SIG-M5 (cell line): ENCODE data around the gene PLAC1.

Experiments
- DNase-seq: peaks from one replicate; lab custom pipeline; 2025; lab: John Stamatoyannopoulos, UW

The PLAC1 gene, protein sequence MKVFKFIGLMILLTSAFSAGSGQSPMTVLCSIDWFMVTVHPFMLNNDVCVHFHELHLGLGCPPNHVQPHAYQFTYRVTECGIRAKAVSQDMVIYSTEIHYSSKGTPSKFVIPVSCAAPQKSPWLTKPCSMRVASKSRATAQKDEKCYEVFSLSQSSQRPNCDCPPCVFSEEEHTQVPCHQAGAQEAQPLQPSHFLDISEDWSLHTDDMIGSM

DNA sequence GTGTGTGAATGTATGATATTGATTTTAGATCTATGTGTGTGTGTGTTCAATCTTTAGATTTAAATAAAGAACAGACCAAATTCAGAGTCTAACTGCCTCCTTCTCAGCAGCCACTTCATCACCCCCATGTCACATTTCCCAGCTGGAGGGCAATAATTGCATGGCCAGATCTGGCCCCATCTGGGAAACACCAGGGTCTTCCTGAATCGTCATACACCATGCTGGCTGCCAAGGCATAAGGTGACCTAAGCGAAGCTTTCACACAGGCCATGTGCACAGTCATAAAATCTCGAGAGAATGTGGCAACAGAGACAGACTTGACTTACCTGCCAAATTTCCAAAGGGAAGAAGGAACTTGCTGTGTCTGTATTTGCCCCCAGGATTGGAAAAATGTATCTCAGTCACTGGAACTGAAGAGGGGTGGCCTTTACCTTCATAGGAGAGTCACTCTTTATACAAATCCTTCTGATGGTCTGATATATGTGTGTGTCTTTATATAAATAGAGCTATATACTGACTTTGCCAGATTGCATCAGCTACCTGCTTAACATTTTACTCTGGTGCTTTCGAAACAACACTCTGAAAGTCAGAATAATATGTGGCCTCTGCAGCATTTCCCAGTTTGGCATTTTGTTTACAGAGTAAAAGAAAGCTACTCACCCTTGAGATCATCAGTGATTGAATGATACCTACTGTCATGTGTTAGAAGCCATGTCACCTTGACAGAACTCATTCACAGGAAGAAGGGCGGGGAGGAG lies at the start of gene PLAC1:
Gene PLAC1 (minus strand): TSS at position 470 of the 758 bp plus-strand sequence. CDS start 91,789 bp downstream, outside the sequence.
- DNase-seq: no peak

DNA sequence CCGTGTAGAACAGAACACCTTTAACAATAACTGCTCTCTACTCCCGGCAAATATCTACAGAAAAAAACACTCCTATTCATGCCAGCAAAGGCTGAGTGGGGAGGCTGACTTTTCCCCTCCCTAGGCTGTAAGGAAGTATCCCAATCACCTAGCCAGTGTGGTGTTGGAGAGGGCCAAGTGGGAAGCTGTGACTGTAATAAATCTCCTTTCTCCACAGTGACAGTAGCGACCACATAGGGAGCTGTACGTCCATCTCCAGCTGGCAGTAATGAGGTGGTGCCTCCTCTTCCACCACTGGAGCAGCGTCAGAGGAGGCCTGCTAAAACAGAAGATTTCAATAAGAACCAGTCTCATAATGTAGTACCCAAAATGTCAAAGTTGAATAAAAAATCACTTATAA lies 47.9 kb upstream of the PLAC1 start:
- DNase-seq: no peak

DNA sequence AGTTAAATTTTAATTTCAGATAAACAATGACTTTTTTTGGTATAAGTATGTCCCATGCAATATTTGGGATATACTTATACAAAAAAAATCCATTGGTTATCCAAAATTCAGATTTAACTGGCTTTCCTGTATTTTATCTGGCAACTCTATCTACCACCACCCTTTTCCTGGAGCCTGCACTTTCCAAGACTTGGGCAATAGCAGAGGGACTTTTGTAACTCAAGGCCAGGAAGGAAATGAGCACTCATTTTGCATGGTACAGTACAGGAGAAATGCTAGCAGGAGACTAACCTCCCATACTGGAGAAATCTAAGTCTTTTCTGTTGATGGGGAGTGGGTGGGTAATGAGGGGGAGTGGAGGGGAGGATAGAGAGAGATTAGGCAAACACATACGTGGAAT lies 37.7 kb upstream of the PLAC1 start:
- no peak for DNase-seq

DNA sequence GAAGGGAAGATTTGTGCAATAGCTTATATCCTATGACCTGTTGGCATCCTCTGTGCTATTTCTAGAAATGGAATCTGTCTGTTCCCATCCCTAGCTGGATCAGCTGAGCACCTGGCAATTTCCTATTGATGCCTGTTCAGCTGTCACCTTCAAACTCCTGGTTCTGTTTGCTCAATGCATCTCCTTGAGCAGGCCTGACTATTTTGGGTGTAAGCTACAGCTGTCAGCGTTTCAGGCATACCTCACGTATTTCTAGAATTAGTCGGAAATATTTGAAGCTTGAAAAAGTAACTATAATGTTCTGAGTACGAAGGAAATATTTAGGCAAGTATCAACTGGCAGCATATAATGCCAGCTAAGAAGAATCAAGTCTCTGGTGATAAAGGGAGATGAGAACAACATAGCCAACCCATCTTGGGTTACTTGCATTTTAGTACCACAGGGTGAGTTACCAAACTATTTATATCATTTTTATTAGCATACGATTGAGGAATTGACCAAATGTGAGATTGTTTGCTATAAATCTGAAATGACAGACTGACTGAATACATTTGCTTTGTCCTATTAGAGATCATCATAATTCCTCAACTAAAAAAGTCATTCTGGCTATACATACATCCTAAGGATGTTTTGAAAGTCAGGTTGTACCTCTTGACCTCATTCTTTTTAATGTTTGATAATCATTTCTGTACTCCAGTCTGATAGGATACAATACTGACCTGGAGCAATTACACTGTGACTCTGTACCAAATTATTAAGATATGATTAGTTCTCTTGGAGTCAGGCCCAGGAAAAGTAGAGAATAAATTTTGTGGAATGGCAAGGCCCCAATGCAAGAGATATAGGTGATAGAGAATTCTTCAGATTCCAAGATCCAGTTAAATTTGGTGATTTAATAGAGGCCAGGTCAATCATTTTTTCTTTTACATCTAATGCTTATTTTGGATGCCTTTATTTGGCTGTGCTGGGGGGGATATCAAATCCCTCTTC lies 36.4 kb upstream of the PLAC1 start:
- no peak for DNase-seq

DNA sequence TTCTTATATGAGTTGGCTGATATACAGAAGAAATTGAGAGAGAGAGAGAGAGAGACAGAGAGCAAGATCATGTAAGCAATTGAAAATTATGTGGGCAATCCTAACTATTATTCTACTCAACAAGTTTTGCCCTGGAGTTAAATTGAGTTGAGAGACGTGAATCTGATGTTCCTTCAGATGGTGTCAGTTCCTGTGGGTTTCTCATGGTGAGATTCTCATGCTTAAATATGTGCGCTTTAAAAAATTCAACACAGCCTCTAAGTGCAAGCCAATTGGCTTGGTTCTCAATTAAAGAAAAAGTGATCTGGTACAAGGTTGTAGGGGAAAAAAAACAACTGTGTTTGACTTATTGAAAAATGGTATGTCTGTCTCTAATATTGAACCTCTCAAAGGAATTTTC lies 35.4 kb upstream of the PLAC1 start:
- no peak for DNase-seq

DNA sequence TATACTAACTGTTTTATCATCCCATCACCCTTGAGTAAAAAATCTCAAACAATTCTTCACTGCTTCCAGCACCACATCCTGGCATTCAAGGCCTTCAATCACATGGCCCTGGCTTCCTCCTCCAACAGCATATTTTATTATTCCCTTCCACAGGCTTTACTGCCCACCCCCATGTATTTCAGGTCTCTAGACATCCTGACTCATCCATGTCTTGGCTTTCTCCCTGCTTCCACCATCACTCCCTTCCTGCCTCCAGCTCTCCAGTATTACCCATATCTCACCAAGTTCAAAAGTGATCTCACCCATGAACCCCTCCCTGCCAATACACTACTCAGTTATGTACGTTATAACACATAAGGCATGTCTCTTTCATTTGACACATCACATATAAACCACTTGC lies 34.7 kb upstream of the PLAC1 start:
- no peak for DNase-seq

DNA sequence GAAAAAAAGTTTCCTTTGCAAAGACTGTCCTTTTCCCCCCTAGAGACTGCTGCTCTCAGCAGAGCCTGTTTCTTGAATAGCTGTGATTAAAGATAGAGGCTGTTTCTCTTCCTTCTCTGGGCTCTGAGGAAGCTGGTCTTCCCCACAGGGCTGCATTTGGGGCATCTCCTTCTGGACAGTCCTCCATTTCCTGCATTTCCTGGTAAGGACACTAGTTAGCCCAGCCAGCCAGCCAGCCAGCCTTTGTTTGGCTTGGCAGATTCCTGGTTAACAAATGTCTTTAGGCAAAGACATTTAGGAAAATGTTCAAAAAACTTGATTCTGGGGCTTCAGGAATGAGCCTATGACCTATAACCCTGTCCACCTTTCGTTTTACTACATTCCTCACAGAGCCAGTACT lies 34.0 kb upstream of the PLAC1 start:
- no peak for DNase-seq

DNA sequence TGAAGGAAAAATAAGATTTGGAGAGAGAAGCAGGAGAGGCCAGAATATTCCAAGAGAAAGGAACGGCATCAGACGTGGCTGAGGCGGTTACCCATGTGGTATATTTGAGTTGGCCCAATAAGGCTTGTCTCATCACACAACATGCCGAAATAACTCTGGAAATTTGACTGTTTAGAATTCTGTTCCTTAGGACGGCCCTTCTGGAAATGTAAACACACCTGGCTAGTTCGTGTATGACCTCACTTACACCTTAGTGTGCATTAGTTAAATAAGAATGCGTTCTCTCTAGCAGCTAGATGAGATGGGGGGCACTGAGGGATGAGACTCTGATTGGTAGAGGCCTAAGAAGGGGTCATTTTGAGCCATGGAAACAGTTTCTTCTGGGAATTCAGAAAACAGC lies 33.2 kb upstream of the PLAC1 start:
- DNase-seq: no peak

DNA sequence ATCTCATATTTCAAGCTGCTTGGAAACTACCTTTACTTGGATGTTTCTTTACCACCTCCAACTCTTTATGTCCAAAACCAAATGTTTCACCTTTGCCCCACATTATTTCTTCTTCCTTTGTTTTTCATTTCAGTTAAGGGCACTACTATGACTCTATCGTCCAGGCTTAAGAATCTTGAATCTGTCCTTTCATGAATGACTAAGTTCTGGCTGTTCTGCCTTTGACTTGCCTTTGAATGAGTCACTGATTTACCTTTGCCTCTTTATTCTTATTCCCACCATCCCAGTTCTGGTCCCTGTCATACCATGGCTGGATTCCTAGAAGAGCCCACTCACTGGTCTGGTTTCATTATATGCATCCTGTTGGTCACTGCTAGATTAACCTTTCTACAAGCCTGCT lies 30.6 kb upstream of the PLAC1 start:
- no peak for DNase-seq

DNA sequence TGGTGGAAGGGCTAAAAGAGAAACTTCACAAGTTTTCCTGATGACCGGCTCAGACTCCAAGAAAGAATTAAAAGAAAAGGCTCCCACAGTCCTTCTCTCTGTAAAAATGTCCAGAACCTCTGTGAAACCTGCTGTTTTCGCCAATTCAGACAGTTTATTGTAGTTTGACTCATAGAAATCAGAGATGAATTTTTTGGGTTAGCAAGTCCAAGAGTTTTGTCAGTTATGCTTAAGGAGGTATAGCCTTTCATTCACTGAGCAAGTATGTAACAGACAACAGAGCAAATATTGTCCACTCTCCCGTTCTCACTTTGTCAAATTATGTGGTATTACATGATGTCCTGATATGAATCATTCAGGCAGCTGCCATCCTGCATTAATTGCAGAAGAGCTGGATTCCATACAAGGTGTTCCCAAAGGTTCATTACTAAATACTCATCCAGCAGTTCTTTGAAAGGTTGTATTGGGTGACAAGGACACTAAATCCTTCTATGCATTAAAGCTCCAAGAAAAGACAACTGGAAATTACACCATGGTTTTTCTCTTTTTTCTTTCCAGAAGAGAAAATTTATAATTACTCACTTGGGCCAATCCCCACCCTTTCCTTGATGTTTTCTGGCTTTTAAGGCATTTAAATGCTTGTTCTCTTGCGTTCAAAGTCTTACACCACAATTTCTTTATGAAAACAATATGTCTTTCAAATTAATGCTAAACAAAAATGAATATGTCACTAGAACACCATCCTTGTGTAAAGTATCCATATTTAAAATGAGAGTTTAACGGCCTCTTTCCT lies 30.0 kb upstream of the PLAC1 start:
- DNase-seq: no peak

DNA sequence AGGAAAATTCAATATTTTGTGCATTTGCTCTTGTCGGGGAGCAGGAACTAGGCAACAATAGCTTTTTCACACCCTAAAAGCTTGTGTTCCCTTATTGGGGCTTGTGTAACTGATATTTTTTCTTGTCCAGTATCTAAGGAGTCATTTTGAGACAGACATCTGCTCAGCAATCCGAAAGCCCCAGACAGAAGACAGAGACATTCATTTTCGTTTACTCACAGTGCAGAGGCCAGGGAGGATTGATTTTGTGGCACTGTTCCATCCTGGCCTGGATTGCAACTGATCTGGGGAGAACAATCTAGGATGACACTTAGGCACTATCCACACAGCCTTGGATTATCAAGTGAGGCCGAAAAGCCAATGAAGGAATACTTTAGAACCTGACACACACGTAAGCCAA lies 27.4 kb upstream of the PLAC1 start:
- no peak for DNase-seq

DNA sequence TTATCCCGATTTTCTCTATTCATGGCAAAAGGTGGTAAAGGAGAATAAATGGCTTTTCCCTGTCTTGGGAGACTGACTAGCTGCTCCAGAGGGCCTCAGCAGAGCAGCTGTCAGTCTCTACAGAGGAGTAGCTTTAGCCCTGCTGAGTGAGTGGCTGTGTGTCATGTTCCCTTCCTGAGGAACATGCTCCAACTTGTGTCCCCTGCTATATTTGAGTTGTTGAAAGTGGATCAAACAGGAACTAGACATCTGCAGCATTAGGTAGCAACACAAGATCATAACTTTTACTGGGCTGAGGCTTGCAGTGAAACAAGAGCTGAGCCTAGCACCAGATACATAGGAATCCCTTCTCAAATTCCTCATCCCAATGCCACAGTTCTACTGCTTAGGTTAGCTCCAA lies 26.7 kb upstream of the PLAC1 start:
- no peak for DNase-seq

DNA sequence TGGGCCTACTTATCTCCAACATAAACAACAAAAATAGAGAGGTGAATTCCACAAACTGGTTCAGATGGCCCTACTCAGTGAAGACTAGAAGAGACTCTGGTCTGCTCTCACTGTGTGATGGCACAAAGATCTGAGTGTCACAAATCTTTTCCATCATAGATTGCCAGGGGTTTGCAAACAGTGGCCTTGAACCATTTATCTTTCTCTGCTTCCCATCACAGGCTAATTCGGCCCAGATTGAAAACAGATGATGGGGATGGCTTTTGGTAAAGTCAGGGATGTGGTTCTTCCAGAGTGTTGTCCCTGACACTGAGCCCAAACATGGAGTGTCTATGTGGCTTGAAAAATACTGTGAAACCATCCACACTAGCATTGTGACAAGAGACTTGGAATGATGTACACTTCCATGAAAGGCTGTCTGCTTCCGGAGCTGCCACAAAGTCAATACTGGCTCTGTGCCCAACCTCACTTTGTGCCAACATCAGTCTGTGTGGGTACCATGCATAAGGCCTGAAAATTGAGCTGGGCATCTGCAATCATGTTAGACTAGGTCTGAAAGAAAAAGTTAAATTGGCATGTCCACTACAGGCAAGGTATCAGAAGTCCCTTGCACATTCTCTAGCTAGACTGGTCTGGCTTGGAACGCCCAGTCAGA lies 25.2 kb upstream of the PLAC1 start:
- no peak for DNase-seq

DNA sequence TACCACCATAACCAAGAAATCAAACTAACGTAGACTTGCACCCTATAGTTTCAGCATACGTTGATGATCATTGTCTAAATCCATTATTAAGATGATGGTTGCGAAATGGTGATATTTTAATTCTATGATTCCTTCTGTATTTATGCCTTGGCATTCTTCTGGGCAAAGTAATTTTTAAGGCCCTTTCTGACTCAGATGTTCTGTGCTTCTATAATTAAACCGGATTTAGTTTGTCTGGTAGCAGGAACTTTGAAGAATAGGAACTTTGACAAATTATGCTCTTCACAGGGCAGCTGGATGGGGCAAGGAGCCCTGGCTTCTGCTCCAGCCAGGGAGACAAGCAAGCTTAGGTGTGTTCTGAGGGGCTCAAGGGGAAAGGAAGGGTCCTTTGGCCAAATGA lies 23.8 kb upstream of the PLAC1 start:
- no peak for DNase-seq

DNA sequence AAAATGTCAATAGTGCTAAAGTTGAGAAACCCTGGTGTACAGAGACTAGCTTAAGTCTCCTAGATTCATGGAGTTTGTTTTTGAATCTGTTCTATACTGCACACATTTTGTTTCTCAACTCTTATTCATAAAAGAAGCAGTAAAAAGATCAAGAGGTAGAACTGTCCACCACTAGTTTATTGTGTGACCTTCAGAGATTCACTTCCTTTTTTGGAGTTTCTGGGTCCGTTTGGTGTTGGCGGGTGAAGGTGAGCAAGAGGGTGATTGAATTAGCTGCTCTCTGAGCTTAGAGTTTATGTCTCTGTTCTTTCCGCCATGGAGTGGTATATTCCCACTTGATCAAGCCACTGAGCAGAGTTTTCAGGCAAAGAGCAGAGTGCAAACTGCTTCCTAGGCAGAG lies 21.4 kb upstream of the PLAC1 start:
- DNase-seq: no peak

DNA sequence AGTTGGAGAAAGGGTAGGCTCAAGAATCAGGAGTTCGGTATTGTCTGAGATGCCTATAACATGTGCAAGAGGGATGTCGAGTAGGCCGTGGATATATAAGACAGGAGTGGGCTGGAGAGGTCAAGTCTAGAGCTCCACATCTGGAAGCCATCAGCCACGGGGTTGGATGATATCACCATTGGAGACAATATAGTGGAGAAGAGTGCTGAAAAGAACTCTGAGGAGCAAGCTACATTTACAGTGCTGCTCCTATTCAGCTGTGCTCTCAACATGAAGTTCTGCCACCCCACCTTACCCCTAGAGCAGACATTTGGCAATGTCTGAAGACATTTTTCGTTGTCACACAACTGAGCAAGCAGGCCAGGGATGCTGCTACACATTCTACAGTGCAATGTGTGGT lies 20.9 kb upstream of the PLAC1 start:
- no peak for DNase-seq

DNA sequence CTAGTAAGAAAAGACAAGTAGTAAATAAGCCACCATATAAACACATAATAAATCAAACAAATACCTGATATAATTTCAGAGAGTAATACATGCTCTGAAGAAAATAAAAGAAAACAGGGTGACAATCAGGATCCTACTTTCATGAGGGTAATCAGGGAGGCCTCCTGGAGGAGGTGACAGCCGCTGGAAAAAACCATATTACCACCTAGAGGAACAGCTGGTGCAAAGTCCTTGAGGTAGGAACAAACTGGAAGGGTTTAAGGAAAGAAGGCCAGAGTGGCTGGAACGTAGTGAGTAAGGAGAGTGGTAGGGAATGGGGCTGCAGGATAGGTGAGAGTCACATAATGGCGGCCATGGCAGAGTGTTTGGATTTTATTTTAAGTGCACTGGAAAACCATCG lies 19.1 kb upstream of the PLAC1 start:
- DNase-seq: no peak

DNA sequence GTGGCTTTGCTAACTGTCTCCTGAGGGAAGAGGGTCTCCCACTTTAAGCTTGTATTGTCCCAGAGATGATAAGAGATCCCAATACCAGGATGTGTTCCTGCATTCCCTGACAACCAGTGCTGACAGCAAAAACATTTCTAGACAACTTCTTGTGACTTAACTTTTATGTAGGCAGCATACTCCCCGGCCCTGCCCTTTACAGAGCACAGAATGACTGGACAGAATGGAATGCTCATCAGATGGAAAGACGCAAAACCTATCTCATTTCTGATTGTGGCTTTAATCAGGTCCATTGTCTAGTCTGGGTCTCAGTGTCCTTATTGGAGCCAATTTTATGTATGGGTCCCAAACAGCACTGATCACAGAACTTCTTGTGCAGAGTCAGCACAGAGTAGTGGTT lies 18.2 kb upstream of the PLAC1 start:
- no peak for DNase-seq

DNA sequence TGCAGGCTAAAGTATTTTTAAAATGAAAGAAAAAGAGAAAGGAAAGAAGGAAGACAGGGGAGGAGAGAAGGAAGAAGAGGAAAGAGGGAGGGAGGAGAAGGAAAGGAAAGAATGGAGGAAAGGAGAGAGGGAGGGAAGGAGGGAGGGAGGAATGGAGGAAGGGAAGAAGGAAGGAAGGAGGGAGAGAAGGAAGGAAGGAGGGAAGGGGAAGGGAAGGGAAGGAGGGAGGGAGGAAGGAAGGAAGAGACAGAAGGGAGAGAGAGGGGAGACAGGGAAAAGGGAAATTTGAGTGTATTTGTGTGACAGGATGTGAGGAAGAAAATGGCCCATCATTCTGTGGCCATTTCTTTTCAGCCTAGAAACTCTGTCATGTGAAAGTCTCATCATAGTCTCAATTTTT lies 14.9 kb upstream of the PLAC1 start:
- DNase-seq: no peak

DNA sequence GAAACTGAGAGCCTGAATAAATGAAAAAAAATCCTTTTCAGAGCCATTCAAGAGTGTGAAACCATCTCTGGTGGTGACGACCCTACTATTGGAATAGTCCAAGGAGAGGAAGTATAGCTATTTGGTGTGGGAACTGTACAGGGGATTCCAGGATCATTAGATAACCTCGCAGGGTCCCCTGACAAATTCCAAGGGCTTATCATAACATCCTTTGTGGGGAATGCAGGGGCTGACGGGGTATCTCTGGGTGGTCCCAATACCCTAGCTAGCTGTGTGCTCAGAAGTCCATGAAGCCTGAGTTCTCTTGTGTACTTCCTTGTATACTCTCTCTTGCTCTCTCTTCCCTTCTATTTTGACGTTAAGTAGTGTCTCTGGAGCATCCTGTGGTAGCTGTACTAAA lies 13.8 kb upstream of the PLAC1 start:
- DNase-seq: no peak

DNA sequence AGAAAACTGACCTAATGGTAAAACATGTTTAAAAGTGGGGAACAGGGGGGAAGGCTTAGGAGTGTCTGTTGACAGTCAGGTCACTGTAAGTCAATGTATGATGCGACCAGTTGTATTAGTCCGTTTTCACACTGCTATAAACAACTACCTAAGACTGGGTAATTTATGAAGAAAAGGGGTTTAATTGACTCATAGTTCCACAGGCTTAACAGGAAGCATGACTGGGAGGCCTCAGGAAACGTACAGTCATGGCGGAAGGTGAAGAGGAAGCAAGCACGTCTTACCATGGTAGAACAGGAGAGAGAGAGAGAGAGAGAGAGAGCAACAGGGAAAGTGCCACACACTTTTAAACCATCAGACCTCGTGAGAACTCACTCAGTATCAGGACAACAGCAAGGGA lies 13.0 kb upstream of the PLAC1 start:
- DNase-seq: no peak
